HFF-Myc (cell line): ENCODE measurements around the gene NSFL1C.

Source experiments
- DNase-seq: peaks from one replicate; pipeline ENCODE4 v3.0.0-alpha.2; 2011; ENCODE audit warnings: low read depth; ENCODE audit errors: extremely low read depth
- H3K4me3 ChIP-seq: replicated peaks from 2 replicates; pipeline ENCODE4 v1.5.1; 2011; ENCODE audit warnings: low read depth, mild to moderate bottlenecking, control low read depth, low read length
- TF ChIP-seq, protein P1 (sequence below): IDR thresholded peaks from 2 replicates; pipeline ENCODE4 v1.5.1; 2012; ENCODE audit warnings: mild to moderate bottlenecking, low read depth, low read length, control low read depth; ENCODE audit errors: missing control alignments

Gene NSFL1C

DNA sequence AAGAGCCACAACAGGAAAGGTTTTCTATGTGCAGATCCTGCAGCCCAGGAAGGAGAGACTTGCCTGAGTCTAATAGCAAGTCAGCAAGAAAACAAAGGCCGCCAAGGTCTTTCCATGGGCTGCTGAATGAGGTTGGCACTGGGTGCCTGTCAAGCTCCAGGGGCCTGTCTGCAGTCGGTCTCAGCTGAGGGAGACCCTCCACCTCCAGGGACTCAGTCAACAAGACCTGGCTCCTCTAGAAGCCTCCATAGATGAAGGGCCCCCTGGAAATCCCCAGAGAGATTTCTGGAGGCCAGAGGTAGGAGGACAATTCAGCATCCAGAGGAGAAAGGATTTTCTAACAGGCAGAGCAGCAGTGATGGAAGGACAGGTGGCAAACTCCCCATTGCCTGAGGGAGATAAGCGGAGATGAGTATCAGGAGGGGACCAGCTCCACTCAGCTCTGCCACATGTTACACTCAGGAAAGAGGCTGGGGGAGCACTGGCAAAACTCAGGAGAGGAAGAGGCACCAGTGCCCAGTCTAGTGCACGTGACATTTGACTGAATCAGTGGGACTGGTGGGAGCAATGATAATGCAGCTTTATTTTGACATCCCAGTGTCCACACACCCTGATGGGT is 40.3 kb downstream of the NSFL1C start:
- DNase-seq: no peak
- TF ChIP-seq, protein P1, sequence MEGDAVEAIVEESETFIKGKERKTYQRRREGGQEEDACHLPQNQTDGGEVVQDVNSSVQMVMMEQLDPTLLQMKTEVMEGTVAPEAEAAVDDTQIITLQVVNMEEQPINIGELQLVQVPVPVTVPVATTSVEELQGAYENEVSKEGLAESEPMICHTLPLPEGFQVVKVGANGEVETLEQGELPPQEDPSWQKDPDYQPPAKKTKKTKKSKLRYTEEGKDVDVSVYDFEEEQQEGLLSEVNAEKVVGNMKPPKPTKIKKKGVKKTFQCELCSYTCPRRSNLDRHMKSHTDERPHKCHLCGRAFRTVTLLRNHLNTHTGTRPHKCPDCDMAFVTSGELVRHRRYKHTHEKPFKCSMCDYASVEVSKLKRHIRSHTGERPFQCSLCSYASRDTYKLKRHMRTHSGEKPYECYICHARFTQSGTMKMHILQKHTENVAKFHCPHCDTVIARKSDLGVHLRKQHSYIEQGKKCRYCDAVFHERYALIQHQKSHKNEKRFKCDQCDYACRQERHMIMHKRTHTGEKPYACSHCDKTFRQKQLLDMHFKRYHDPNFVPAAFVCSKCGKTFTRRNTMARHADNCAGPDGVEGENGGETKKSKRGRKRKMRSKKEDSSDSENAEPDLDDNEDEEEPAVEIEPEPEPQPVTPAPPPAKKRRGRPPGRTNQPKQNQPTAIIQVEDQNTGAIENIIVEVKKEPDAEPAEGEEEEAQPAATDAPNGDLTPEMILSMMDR: no peak

DNA sequence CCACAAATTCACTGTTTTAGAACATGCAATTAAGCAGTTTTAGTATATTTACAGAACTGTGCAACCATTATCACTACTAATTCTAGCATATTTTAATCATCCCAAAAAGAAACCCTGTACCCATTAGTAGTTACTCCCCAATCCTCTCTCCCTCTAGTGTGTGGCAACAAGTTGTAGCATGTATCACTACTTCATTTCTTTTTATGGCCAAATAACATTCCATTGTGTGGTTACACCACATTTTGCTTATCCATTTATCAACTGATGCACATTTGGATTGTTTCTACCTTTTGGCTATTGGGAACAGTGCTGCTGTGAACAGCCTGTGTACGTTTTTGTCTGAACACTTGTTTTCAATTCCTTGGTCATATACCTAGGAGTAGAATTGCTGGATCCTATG is 42.3 kb downstream of the NSFL1C start:
- TF ChIP-seq, protein P1: no peak
- no peak for DNase-seq
- no peak overlapping the region for H3K4me3 ChIP-seq

More for the DNA sequence above, 40.3 kb downstream of the NSFL1C start:
- H3K4me3 ChIP-seq: no peak overlapping the region

DNA sequence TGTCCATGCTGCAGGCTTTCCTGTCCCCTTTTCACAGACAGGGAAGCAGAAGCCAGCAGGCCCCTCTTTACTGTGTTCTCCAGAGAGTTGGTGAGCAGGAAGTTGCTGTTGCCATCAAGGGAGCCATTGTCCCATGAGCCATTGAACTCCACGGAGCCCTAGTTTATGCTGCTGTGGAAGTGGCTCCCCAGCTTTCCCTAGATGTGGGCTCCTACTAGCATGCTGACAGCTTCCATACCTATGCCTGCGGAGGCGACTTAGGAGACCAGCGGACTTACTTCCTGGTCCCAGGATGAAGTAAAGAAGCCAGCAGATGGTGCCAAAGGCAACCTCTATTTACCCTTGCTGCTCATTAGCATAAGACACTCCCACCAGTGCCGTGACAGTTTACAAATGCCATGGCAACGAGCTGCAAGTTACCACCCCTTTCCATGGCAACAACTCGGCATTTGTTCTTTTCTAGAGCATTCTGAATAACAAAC is 43.0 kb downstream of the NSFL1C start:
- H3K4me3 ChIP-seq: no peak overlapping the region
- TF ChIP-seq, protein P1: no peak
- DNase-seq: no peak

DNA sequence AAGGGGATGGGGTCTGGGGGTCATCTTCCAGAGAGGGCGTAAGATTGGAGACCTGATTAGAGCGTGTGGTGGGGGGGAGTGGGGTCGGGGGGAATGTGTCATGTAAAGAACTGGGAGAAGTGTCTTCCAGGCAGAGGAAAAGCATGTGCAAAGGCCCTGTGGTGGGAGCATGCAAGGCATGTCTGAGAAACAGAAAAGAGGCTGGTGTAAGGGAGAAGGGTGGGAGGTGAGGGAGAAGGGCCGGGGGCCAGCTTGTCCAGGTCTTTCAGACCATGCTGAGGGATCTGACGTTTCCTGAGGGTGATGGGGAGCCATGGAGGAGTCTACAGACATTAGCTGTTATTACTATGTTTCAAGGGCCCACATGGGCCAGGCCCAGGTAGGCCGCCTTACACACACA is 43.4 kb downstream of the NSFL1C start:
- no peak overlapping the region for H3K4me3 ChIP-seq
- no peak for DNase-seq
- TF ChIP-seq, protein P1: no peak

DNA sequence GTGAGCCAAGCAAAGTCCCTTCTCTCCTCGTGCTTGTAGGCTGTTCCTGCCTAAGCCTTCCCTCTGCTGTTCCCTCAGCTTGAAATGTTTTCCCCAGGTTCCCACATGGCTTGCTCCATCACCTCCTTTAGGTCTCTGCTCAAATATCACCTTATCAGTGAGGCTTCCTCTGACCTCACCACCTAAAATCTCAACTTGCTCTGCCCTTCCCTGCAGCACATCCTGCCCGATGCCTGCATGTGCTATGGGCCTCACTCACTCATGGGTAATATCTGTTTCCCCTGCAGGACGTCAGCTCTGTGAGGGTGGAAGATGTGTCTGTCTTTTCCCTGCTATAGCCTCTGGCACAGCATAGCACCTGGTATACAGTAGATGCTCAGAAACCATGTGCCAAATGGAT is 43.9 kb downstream of the NSFL1C start:
- H3K4me3 ChIP-seq: no peak overlapping the region
- no peak for DNase-seq
- TF ChIP-seq, protein P1: no peak

DNA sequence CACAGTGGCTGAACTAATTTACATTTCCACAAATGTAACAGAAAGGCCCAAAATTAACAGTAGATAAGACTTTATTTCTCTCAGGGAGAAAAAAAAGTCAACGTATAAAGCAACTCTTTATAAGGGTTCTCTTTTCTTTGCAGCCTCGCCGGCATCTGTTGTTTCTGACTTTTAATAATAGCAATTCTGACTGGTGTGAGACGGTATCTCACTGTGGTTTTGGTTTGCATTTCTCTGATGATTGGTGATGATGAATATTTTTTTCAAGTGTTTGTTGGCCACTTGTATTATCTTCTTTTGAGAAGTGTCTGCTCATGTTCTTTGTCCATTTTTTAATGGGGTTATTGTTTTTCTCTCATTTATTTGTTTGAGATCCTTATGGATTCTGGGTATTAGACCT is 46.6 kb downstream of the NSFL1C start:
- TF ChIP-seq, protein P1: no peak
- H3K4me3 ChIP-seq: no peak overlapping the region
- no peak for DNase-seq

DNA sequence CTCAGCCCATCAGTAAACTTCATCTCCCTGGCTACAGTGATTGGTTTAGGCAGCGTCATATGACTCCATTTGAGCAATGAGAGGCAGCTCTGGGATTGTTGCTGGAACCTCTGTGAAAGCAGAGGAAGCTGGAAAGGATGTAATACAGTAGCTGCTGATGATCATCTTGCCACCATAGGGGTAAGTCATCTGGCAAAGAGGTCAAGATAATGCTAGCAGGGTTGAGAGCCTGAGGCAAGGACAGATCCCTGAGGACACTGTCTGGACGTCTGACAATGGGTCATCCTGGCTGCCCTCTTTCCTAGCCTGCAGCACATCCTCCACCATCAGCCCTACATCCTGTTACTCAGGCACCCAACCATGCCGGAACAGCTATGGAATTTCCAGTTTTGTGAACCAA is 48.3 kb downstream of the NSFL1C start:
- no peak for DNase-seq
- no peak overlapping the region for H3K4me3 ChIP-seq
- TF ChIP-seq, protein P1: no peak
